Ovary (tissue), 9 donors: ENCODE data around the gene TOP1. TPM values are rescaled to one million over a fixed set of nuclear protein-coding genes. Genes with fewer than 3 reads are reported as not detected.

Experiments
- DNase-seq, 5 donors: peaks; one replicate each; pipeline ENCODE4 v3.0.0-alpha.2; 2019 to 2020
- H3K27ac ChIP-seq, 2 donors: fragments of 200-600 bp; one replicate each; pipeline versions ENCODE4 v1.5.1 to v1.8.0; 2019 to 2022
- H3K27me3 ChIP-seq: fragments of 200-600 bp; one replicate; pipeline ENCODE4 v1.8.0; 2022
- H3K36me3 ChIP-seq: fragments of 200-600 bp; sonication (generic); one replicate; pipeline ENCODE4 v1.5.1; 2019
- H3K4me1 ChIP-seq: one replicate; pipeline ENCODE4 v1.8.1; 2013; ENCODE audit warnings: mild to moderate bottlenecking, moderate library complexity; ENCODE audit not compliant: insufficient read depth
- H3K4me3 ChIP-seq: fragments of 200-600 bp; sonication (generic); one replicate; pipeline ENCODE4 v1.5.1; 2017
- H3K9me3 ChIP-seq, 2 donors: fragments of 200-600 bp in 1 of 2; sonication (generic) in 1 of 2; one replicate each; pipeline versions ENCODE4 v1.5.1 to v1.8.1; 2013 to 2019; ENCODE audit warnings: mild to moderate bottlenecking in 1 of 2, moderate library complexity in 1 of 2
- CTCF ChIP-seq, 3 donors: fragments of 450-650 bp in 2 of 3; fragments of 200-600 bp in 1 of 3; IDR thresholded peaks; one replicate each; pipeline versions ENCODE4 v1.5.1 to v1.8.0; 2016 to 2022; ENCODE audit warnings: antibody characterized with exemption in 3 of 3, mild to moderate bottlenecking in 1 of 3
- EP300 ChIP-seq: sonication (generic); formaldehyde crosslinking; IDR thresholded peaks from one replicate; pipeline ENCODE4 v1.6.1; 2017; ENCODE audit warnings: antibody characterized with exemption
- POLR2A ChIP-seq: fragments of 450-650 bp; IDR thresholded peaks from one replicate; pipeline ENCODE4 v1.6.1; 2017; ENCODE audit warnings: antibody characterized with exemption, mild to moderate bottlenecking, moderate library complexity
- WGBS, 3 donors: extraction: QIAGEN DNeasy Blood & Tissue Kit in 1 of 3; methylation state at CpG; one replicate each; pipeline versions ENCODE4 v1.1.5 to v1.1.7; 2013 to 2017; 5-methylcytosine and 5-hydroxymethylcytosine counted together
- intact Hi-C, 4 donors: fragments of 100-400 bp; cut with DNase I; formaldehyde crosslinking; loops; one replicate each; pipeline versions ENCODE4 v1.11.0 to v1.15.1; 2022 to 2023
- polyA plus RNA-seq, 2 donors: library from polyadenylated mRNA; stranded (reverse); fragments of 200-250 nt in 1 of 2; fragments of 350-450 nt in 1 of 2; fragmentation: Illumina TruSeq in 1 of 2; extraction: RNeasy Lipid Tissue Mini Kit (QIAGEN cat#74804) in 1 of 2; gene quantifications; one replicate each; pipeline ENCODE4 v1.2.3, GENCODE V29; 2013 to 2014
- total RNA-seq, 7 donors: library from RNA; depleted of rRNA in 2 of 7; stranded (reverse); fragments of >200 nt in 2 of 7; fragmentation: NEBNext Ultra II Directional in 3 of 7; extraction: Animal tissue kit (Norgen Biotek cat#: 25700) in 3 of 7; gene quantifications; one replicate each; pipeline versions ENCODE4 v1.1.0 to v1.2.4, GENCODE V29; 2016 to 2023
- donor health status: DM: no; HTN: no; CAD: no; lungs with moderate emphysema.
- donor health status: DM: no; HTN: no; CAD: no.
- donor health status: Bipolar disorder and iron deficiency.
- donor health status: DM: yes; HTN: yes; CAD: no.
- donor health status: DM: no; HTN: no; CAD: no.
- donor health status: DM: yes; HTN: yes; CAD: no.

Gene TOP1
- total and polyA plus RNA-seq, 9 donors, result 20.9 to 48.4 (median 35.6) TPM

DNA sequence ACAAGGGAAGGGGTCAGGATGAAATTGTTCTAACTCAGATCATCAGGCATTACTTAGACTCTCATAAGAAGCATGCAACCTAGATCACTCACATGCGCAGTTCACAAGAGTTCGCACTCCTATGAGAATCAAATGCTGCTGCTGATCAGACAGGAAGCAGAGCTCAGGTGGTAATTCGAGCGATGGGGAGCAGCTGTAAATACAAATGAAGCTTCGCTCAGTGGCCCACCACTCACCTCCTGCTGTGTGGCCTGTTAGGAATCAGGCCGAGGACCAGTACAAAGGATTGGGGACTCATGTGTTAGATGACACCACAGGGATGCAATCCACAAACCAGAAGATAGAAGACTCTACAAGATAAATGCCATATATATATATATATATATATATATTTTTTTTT, 31.5 kb upstream of the TOP1 start:
- WGBS, 3 donors, result 86 to 91% (median 87%) methylated on average over 6 of the region's 6 CpGs
- TF ChIP-seq CTCF (IDR thresholded peaks at IDR 0.05) (no peak), POLR2A (no peak), EP300 (no peak)

GRCh38 chr20:40999841-41000240, 28.8 kb upstream of the TOP1 start:
- no peaks in the 10 kb centered on the region for H3K9me3 ChIP-seq
- H3K36me3 ChIP-seq, result no peaks in the 10 kb centered on the region
- H3K4me1 ChIP-seq, result peaks cover 2% of the 10 kb centered on the region
- intact Hi-C loops, result loop anchor here in 1 of 4 donors (10.0 kb wide), 1 partner anchor 95 kb away; no protein-coding TSS in a partner anchor
- WGBS, 3 donors, result 77 to 94% (median 83%) methylated on average over 4 of the region's 4 CpGs
- no peak overlapping the region for H3K27ac ChIP-seq
- no peaks in the 10 kb centered on the region for H3K27me3 ChIP-seq
- TF ChIP-seq EP300, result no peak
- TF ChIP-seq CTCF (IDR thresholded peaks at IDR 0.05), result no peak
- no peak for TF ChIP-seq POLR2A
- DNase-seq, result no peak
- H3K4me3 ChIP-seq, result no peak overlapping the region

More for the DNA sequence above, 31.5 kb upstream of the TOP1 start:
- Histone ChIP-seq H3K4me3 (no peak overlapping the region), H3K9me3 (no peaks in the 10 kb centered on the region), H3K4me1 (no peaks in the 10 kb centered on the region), H3K27ac (no peak overlapping the region), H3K27me3 (no peaks in the 10 kb centered on the region), H3K36me3 (no peaks in the 10 kb centered on the region)
- DNase-seq, result no peak
- intact Hi-C loops, result loop anchor here in 1 of 4 donors (10.0 kb wide), 1 partner anchor 98 kb away; no protein-coding TSS in a partner anchor

DNA sequence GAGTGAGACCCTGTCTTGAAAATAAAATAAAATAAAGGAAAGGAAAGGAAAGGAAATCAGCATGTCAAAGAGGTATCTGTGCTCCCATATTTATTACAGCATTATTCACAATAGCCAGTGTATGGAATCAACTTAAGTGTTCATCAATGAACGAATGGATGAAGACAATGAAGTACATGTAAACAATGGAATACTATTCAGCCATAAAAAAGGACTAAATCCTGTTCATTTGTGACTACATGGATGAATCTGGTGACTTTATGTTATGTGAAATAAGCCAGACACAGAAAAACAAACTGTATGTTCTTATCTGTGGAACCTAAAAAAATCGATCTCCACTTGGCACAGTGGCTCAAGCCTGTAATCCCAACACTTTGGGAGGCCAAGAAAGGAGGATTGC, 28.0 kb upstream of the TOP1 start:
- H3K4me3 ChIP-seq, result no peak overlapping the region
- H3K9me3 ChIP-seq, result no peaks in the 10 kb centered on the region
- H3K27ac ChIP-seq, result no peak overlapping the region
- no peak for TF ChIP-seq CTCF (IDR thresholded peaks at IDR 0.05)
- no peak for TF ChIP-seq POLR2A
- TF ChIP-seq EP300, result no peak
- intact Hi-C loops, result no loop called here
- H3K4me1 ChIP-seq, result peaks cover 2% of the 10 kb centered on the region
- no peak for DNase-seq
- WGBS, 3 donors, result 84 to 90% (median 85%) methylated on average over 2 of the region's 2 CpGs
- H3K36me3 ChIP-seq, result no peaks in the 10 kb centered on the region
- no peaks in the 10 kb centered on the region for H3K27me3 ChIP-seq

DNA sequence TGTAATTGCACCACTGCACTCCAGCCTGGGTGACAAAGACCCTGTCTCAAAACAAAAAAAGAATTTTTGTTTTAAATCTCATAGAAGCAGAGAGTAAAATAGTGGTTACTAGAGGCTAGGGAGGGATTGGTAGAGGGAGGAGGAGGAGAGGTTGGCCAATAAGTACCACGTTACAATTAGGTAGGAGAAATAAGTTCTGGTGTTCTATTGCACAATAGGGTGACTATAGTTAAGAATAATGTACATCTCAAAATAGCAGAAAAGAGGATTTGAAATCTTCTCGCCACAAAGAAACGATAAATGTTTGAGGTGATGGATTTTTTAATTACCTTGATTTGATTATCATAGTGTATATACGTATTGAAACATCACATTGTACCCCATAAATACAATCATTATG, 27.1 kb upstream of the TOP1 start:
- Histone ChIP-seq H3K27me3 (no peaks in the 10 kb centered on the region), H3K9me3 (no peaks in the 10 kb centered on the region), H3K36me3 (no peaks in the 10 kb centered on the region), H3K4me3 (no peak overlapping the region), H3K4me1 (peaks cover 4% of the 10 kb centered on the region), H3K27ac (no peak overlapping the region)
- whole genome bisulfite sequencing, 3 donors, result 88 to 90% (median 88%) methylated on average over 4 of the region's 4 CpGs
- intact Hi-C loops, result no loop called here
- DNase-seq, result no peak
- TF ChIP-seq EP300 (no peak), POLR2A (no peak), CTCF (IDR thresholded peaks at IDR 0.05) (no peak)

DNA sequence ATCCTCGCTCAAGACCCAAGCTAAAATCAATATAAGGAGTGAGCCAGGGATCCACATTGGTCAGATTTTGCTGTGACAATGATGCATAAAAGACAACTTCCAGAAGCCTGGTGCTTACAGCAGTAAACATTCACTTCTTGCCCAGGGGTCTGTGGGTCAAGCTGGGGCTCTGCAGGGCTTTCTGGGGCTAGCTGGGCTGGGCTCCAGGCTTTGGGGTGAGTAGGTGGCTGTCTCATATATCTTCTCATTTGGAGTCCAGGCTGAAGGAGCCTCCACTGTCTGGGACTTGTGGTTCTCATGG, 25.8 kb upstream of the TOP1 start:
- H3K4me1 ChIP-seq, result peaks cover 4% of the 10 kb centered on the region
- H3K27me3 ChIP-seq, result no peaks in the 10 kb centered on the region
- no peaks in the 10 kb centered on the region for H3K36me3 ChIP-seq
- H3K9me3 ChIP-seq, result no peaks in the 10 kb centered on the region
- intact Hi-C loops, result no loop called here
- H3K27ac ChIP-seq, result no peak overlapping the region
- WGBS, 3 donors, result 78 to 95% (median 94%) methylated on average over 1 of the region's 1 CpG
- no peak for TF ChIP-seq CTCF (IDR thresholded peaks at IDR 0.05)
- DNase-seq, result no peak
- no peak overlapping the region for H3K4me3 ChIP-seq
